ENCODE results near the gene MYO3B.

Gene MYO3B

DNA sequence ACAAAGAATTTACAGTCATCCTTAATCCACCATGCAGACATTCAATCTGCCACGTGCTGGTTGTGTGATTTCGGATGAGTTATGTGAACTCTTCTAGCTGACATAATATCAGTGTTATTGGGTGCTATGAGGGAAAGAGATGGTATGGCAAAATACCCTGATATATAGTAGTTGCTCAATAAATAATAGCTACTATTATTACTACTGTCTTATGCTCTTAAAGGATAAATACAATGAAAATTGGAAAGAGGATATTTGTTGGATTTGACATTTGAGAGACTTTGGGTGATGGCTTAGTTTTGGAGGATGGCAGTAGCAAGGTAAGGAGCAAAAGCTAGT is 86.5 kb downstream of the MYO3B start:
- no peak for DNase-seq (ENCODE audit: low read depth)
- H3K4me3 ChIP-seq (replicated peaks; ENCODE audit: low read depth, low read length) = no peak overlapping the region
- TF ChIP-seq, protein P1, sequence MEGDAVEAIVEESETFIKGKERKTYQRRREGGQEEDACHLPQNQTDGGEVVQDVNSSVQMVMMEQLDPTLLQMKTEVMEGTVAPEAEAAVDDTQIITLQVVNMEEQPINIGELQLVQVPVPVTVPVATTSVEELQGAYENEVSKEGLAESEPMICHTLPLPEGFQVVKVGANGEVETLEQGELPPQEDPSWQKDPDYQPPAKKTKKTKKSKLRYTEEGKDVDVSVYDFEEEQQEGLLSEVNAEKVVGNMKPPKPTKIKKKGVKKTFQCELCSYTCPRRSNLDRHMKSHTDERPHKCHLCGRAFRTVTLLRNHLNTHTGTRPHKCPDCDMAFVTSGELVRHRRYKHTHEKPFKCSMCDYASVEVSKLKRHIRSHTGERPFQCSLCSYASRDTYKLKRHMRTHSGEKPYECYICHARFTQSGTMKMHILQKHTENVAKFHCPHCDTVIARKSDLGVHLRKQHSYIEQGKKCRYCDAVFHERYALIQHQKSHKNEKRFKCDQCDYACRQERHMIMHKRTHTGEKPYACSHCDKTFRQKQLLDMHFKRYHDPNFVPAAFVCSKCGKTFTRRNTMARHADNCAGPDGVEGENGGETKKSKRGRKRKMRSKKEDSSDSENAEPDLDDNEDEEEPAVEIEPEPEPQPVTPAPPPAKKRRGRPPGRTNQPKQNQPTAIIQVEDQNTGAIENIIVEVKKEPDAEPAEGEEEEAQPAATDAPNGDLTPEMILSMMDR (IDR thresholded peaks at IDR 0.05; ENCODE audit: low read length, missing control alignments) = no peak

DNA sequence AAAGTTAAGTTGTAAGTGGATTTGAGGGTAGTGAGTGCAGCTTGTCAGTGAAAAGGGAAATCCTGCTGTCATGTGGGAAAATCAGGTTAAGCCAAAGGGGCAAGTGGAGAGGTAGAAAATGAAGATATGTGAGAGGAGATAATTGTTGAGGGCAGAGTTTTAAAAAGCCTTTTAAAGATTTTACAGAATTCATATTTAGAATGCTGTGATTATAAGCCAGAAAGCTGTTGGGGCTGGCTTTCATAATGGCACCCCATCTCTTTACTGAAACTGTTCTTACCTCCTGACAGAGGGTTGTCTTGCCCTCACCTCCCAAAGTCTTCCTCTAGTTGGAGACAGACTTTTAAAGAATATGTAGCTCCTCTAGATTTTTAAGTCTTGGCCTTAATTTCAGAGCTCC is 86.9 kb downstream of the MYO3B start:
- DNase-seq (ENCODE audit: low read depth) = no peak
- H3K4me3 ChIP-seq (replicated peaks; ENCODE audit: low read depth, low read length) = no peak overlapping the region
- TF ChIP-seq, protein P1 (IDR thresholded peaks at IDR 0.05; ENCODE audit: low read length, missing control alignments) = no peak

DNA sequence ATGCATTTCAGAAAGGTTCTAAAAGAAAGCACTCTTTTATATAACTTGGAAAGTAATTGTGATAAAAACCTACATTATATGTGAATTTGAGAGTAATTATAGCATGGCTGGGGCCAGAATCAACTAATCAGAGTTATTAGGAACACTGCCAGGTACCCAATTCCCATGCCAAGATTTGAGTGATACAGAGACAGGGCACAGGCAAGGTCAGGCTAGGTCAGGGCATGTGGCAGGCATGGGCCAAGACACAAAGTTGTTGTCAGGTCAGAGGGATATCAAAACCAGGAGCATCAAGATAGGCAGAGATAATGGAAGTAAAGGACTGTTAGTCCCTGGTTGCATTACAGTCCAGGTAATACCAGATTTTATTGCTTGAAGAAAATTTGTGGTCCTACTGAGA is 87.4 kb downstream of the MYO3B start:
- TF ChIP-seq, protein P1 (IDR thresholded peaks at IDR 0.05; ENCODE audit: low read length, missing control alignments) = no peak
- H3K4me3 ChIP-seq (replicated peaks; ENCODE audit: low read depth, low read length) = no peak overlapping the region
- DNase-seq (ENCODE audit: low read depth) = no peak

DNA sequence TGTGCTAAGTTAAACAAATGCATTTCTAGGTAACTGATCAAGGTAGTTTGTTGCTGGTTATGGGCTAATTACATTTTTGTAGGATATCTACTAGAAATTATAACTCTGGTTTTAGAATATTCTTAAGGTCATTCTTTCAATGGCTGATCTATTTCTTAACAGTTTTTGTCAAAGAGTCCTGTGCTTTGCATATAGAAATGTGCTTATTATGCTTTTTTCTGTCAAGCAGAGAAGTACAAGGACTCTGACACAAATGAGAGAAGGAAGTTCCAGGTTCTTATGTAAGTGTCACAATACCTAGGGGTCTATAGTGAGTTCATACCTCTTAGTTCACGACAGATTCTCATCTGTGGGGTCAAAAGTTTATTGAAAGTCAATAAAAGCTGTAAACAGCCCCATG is 88.4 kb downstream of the MYO3B start:
- TF ChIP-seq, protein P1 (IDR thresholded peaks at IDR 0.05; ENCODE audit: low read length, missing control alignments) = no peak
- H3K4me3 ChIP-seq (replicated peaks; ENCODE audit: low read depth, low read length) = no peak overlapping the region
- DNase-seq (ENCODE audit: low read depth) = no peak

DNA sequence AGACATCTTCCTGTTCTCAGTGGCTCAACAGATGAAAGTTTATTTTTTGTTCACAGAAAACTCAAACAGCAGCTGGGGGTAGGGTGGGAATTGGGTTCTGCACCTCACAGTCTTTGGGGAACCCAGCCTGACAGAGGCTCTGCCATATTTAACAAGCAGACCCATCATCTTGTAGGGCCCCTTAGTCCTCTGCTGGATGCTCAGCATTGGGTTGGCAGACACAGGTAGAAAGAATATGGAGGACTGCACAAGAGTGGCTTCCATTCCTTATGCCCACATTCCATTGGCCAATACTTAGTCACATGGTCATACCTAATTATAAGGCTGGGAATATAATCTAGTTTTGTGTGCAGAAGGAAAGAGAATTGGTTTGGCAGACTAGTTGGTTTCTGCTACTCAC is 89.1 kb downstream of the MYO3B start:
- no peak overlapping the region for H3K4me3 ChIP-seq (replicated peaks; ENCODE audit: low read depth, low read length)
- DNase-seq (ENCODE audit: low read depth) = no peak
- TF ChIP-seq, protein P1 (IDR thresholded peaks at IDR 0.05; ENCODE audit: low read length, missing control alignments) = no peak

DNA sequence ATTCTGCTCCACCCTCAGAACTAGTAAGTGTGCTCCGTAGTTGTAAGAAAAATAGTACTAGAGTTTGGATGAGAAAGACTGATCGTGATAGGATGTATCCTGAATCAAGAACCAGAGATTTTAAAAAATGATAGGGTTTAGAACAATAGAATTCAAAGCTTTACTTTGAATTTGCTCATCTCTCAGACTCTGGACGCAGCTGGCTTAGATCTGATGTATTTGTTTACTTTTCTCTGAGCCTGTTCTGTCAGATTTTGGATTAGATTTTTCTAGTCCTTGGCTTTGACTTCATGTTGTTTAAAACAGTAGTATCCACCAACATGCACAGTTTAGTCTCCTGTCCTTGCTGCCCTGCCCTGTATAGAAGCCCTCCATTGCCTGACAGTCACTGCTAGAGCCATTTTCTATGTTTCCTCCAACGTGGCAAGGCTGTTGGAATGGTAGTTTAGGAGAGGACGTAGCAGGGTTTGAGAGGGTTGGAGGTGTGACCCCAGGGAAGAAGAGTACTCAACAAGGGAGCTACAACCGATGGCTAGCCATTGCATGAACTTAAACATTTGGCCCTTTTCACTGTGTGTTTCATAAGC is 92.4 kb downstream of the MYO3B start:
- no peak for DNase-seq (ENCODE audit: low read depth)
- TF ChIP-seq, protein P1 (IDR thresholded peaks at IDR 0.05; ENCODE audit: low read length, missing control alignments) = no peak
- H3K4me3 ChIP-seq (replicated peaks; ENCODE audit: low read depth, low read length) = no peak overlapping the region

DNA sequence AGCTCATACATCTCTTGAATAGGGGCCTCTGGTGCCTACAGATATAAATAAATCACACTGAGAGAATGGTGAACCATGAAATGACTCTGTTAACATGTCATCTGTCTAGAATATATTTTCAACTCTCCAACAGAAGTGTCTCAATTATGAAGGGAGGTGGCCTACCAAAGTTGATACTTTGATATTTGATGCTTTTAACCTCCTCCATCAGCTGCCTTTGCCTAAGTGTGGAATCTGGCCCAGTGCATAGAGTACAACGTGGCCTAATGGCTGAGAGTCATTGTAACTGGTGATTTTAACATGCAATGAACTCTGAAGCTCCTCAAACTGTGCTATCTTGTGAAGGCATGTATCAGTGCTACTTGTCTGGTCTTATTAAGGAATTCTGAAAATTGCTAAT is 93.4 kb downstream of the MYO3B start:
- DNase-seq (ENCODE audit: low read depth) = no peak
- TF ChIP-seq, protein P1 (IDR thresholded peaks at IDR 0.05; ENCODE audit: low read length, missing control alignments) = no peak

More for the DNA sequence above, 93.4 kb downstream of the MYO3B start:
- H3K4me3 ChIP-seq (replicated peaks; ENCODE audit: low read depth, low read length) = no peak overlapping the region
